AG08396 (cell line): Measurements from ENCODE around the gene MAGEF1.

Experiments used
- DNase-seq: peaks from one replicate; pipeline ENCODE4 v3.0.0; 2012; ENCODE audit warnings: low spot score, mixed read lengths

MAGEF1 gene

DNA sequence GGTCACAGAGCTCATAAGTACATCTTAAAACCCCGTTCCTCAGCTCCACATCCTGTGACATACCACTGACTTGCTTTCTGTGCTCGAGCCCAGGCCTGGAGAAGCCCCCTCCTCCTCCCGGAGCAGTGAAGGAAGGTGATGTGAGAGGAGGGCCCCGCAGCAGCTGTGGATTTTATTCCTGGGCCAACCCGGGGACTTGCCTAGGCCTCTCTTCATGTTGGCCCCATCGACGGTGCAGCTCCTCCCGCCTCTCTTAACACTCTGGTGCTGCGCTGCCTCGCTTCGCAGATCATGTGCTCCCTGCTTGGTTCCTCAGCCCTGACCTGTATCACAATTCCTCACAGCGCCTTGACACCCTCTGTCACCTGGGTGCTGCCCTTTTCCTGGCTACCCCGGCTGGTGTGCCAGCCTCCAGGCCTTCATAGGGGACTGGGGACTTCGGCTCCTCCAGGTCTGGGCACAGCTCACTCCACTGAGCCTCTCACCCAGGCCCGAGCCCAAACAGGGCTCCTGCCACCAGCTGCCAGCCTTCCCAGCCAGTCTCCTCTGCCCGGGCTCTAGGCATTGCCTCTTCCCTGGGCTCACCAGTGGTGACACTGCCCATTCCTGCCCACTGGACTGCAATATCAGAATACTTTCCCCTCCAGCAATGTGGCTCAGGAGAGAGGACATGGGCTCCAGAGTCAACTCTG is 21.5 kb downstream of the MAGEF1 start:
- no peak for DNase-seq

GRCh38 chr3:184688882-184689271 is 23.0 kb downstream of the MAGEF1 start:
- no peak for DNase-seq

DNA sequence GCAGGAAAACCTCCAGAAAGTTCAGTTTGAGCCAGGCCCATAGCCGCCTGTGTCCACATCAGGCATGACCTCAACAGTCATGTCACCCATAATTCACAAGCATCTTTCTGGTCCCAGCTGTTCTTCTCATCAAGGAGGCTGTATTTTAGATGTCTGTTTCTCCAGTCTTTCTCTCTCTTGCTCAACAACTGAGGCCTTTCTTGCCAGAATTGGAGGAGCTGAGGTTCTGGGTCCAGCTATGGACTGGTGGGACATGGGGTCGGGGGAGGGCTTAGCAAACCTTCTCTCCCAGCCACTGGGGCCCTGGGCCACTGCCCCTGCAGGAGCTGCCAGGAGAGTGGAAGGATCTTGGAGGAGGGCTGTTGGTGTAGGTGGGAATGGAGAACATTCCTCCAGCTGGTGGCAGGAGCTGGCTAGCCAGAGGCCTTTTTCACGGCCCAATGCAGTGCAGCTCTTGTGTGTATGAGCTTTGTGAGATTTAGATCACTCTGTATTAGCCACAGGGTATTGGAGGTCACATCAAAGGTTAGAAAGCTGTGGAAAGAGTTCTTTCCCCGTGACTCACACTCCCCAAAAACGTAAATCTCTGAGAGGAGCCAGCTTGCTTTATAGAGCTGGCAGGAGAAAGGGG is 23.5 kb downstream of the MAGEF1 start:
- DNase-seq: peak; percentile 84

GRCh38 chr3:184687363-184688015 is 24.4 kb downstream of the MAGEF1 start:
- no peak for DNase-seq

GRCh38 chr3:184685646-184686045 is 26.2 kb downstream of the MAGEF1 start:
- no peak for DNase-seq

DNA sequence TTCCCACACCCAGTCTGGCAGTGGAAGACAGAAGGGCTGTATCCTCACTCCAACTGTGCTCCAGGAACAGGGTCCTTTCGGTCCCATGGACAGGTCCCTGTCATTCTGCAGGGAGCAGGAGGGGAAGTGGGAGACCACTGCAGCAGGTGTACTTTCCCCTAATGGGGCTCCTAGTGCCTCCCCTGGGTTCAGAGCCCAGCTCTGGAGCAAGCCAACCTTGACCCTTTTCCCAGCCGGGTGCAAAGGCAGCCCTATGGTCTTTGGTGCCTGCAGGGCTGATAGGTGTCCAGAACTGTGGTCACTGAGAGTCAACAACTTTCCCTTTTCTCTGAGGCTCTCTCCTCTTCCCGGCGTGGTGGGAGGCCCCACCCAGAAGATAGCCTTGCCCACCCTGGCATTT is 26.8 kb downstream of the MAGEF1 start:
- no peak for DNase-seq

DNA sequence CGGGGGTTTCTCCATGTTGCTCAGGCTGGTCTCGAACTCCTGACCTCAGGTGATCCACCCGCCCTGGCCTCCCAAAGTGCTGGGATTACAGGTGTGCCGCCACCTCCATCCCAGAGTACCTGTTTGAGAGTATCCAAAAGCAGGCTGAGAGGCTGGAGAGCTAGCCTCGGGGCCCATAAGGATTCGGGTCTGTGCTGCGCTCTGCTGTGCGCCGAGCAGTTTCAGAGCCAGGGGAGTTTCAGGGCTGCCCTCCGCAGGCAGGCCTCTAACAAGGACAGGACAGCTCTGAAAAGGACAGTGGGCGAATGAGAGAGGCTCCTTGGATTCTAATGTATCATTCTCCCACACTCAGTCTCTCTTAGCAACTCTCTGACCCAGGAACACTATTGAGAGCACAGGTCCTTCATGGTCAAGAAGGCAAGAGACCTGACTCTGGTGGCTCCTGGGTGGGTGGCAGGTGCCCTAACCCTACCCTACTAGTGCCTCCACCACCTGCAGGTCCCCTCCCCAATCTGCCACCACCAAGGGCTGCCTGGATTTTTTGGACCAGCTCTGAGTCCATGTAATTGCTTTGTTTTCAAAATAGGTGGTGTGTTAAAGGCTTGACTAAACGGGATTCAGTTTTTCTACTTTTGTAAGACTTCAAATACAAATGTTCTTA is 27.8 kb downstream of the MAGEF1 start:
- no peak for DNase-seq

GRCh38 chr3:184683234-184683633 is 28.6 kb downstream of the MAGEF1 start:
- no peak for DNase-seq

- DNase-seq: no peak
These were observed 29.2 kb downstream of the MAGEF1 start for GRCh38 chr3:184682671-184683070.

DNA sequence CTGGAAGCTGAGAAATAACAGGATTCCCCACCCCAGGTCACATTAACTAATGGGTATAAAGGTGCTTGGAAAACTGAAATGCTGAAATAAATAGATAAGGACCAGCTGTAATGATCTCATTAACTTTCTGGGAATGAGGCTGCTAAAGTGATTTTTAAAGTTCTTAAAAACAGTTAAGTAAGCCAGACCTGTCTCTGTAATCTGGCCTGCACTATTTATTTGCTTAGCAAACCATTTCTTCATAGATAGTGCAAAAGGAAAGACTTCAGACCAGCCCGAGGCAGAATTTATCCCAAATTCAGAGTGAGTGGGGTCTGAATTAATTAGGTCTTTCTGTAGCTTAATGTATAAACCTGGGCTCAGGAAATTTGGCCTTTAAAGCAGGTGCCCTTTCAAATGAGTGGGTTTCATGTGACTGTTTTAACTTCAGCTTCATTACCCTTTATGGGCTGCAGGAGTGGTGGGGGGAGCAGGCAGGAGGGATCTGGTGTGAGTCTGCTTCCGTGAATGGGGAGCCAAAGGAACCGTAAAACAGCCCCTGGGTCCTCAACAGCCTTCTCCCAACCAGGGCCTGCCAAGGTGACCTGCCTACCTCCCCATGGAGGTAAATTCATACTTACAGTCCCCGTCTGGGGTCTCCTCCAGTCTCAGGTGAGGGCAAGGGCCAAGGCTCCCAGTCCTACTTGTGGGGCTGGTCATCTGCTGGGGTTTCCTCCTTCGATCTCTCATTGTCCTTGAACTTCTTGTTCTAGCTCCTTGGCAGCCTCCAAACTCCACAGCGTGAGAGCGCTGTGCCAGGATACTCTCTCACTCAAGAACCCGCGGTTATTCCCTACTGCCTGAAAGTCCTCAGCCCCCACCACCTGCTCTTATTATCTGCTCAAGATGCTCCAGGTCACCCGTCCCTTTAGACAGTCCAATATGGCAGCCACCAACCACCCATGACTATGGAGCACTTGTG is 31.2 kb downstream of the MAGEF1 start:
- no peak for DNase-seq

DNA sequence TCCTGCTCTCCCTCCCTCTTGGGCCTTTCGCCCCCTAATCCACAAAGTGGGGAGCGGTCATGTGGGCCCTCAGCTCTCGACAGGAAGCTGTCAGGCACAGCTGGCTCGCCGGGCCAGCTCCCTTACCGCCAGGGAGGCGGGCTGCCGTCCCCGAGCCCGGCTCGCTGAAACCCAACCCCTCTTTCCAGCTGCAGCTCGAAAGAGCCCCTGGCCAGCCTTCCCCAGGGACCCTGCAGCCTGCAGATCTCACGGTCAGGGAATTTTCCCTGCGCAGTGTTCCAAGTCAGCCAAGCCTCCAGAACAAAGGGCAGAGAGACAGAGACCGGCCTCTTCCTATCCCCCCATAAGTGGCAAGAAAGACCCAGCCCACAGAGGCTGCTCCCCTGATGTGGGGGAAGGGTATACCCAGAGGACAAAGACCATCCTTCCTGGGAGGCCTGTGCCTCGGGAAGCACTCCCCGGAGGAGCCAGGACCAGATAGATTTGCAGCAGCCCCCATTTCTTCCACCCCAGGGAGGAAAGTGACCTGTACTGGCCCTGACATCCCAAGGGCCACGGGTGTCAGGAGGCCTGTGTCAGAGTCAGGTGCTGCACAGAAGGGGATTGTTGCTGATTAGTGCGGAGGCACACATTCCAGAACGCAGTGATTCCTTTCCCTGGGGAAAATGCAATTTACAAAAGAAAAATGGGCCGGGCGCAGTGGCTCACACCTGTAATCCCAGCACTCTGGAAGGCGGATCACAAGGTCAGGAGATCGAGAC is 32.6 kb downstream of the MAGEF1 start:
- no peak for DNase-seq

GRCh38 chr3:184678317-184679055 is 33.4 kb downstream of the MAGEF1 start:
- no peak for DNase-seq

DNA sequence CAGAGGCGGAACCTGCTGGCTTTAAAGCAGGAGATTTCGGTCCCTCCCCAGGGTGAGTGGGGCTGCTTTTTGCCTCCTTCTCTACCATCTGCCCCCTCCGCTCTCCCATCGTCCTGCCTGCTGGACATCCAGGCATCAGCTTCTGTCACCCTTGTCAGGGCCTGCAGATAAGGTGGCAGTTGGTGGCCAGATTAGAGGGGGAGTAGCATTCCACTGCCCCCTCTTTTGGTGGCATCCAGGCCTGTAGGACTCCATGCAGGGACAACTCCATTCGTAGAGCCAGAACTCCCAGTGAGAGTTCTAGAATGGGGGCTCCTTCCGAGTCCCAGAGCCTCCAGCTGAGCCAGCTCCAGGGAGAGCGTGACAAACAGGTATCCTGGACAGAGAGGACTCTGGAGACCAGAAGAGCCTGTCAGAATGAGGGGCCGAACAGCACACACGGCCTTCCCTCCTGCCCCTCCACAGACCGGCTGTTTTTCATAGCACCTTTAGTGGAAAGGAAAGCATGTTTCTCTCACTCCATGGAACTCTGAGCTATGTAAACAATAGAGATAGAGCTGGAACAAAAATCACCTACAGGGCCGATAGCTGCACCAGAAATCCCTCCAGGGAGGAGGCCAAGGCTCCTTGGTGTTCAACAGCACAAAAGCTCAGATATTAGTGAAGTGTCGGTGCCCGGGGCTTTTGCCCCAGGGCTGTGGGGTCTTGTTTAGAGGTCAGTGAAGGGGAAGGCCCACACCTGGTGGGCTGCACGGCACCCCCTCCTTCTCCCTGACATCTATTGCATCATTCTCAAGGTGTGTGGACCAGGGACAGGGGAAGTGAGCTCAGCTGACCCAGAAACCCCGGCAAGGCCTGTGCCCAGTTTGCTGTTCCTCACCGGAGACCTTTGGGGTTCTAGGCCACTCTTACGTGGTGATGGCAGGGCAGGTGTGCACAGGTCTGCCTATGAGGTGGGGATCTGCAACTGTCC is 34.2 kb downstream of the MAGEF1 start:
- DNase-seq: no peak

DNA sequence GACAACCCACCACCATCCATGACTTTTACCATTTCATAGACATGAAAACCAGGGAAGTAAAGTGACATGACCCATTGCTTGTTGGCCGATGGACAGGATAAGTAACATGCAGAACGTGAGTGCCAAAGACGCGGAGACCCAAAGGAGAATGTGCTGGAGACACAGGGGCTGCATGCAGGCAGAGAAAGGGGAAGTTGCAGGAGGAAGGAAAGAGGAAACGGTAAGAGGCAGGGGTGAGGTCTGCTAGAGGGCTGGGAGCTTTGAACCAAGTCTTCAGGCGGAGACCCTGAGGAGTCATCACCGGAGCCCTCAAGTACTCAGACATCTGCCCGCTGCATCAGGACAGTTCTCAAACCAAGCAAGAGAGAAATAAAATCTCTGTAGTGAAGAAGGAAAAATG is 34.9 kb downstream of the MAGEF1 start:
- no peak for DNase-seq

GRCh38 chr3:184674626-184675025 is 37.2 kb downstream of the MAGEF1 start:
- no peak for DNase-seq

DNA sequence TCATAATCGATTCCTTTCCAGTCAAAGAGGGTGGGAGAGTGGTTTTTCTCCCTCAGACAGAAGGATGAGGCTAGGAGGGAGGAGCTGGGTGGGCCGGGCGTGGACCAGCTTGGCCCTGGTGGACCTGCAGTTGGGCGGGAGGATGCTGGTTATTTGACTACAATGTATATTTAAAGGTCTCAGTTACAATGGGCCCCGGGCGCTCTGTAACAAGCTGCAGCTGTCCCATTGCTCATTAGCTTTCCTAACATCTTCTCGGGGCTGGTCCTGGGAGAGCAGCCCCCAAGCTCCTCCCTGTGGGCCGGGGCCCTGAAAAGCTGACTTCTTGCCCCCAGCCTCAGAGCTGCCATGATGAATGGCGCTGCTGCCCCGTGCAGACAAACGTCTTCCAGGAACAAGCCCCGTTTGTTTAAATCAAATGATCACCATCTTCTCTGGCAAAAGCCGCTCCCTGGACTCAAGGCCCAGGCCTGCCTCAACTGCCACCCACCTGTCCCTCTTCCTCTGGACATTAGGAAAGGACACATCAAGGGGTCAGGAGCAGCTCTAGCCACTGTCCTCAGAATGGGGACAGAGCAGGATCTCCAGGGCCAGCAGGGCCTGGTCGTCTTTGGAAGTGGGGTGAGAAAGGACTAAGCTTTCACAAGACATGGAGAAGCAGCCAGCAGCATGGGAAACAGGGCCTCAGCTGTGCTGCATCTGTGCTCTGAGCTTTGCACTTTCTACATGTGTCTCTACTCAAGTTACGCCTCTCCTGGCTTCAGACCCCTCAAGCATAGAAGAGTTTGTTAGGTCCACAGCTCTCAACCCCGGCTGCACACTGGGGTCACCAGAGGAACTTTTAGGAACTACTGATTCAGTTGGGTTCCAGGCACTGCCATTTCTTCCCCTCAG is 38.6 kb downstream of the MAGEF1 start:
- no peak for DNase-seq

DNA sequence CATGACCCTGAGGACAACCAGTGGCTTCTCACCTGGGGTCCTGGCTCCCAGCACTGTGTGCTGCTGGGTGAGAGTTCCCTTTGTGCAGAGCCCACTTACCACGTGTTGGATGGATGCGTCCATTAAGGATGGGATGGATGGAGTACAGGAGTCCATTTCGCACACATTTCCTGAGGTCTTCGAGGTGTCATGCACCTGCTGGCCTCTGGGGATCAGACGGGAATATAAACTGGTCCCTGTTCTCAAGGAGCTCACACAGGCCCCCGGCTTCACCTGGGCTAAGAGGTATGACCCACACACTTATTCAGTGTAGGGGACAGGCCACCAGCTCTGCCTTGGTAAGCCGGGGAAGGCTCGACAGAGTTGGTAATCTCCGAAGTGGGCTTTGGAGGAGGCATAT is 39.5 kb downstream of the MAGEF1 start:
- no peak for DNase-seq

DNA sequence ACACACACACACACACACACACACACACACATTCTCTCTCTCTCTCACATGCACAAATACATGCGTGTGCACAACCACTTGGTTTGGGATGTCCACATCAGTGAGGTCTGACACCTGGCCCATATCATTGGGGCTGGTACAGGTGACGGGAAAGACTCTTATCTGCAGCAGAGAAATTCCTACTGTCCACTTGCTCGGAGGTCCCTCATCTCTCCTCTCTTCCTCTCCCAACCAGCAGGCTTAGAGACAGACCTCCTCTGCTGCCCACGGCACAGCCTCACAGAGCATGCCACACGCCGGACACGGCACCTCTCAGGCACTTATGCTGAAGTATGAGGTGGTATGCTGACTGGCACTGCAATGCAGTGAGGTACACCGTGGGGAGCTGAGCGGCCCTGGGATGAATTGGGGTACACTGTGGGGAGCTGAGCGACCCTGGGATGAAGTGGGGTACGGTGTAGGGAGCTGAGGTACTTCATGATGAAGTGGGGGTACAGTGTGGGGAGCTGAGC is 41.7 kb downstream of the MAGEF1 start:
- DNase-seq: no peak
